DND-41 (cell line): Measurements from ENCODE around the gene MYL6.

Source experiments
- CTCF ChIP-seq: IDR thresholded peaks from 2 replicates; pipeline ENCODE4 v1.5.1; 2012; ENCODE audit warnings: borderline replicate concordance, low read length, moderate library complexity, mild to moderate bottlenecking; ENCODE audit not compliant: poor library complexity, severe bottlenecking; ENCODE audit errors: extremely low read depth
- EZH2 ChIP-seq: IDR thresholded peaks from 3 replicates; pipeline ENCODE4 v1.6.1; 2012; ENCODE audit warnings: borderline replicate concordance, low read depth, mild to moderate bottlenecking, moderate library complexity, low read length, inconsistent platforms; ENCODE audit not compliant: severe bottlenecking

GRCh38 chr12:56155256-56155845 lies 2.8 kb upstream of the MYL6 start:
- TF ChIP-seq CTCF (no peak), EZH2 (no peak)
